ENCODE data around the gene NKAIN2.
"Not testable (repeated sequence)": the region's sequence is repeated elsewhere in the genome, so short reads cannot be mapped to it uniquely, and the experiment has no call there.

NKAIN2 gene

GRCh38 chr6:124683507-124683906, 879.8 kb downstream of the NKAIN2 start:
- Histone ChIP-seq H3K36me3 (ENCODE audit: control insufficient read depth, insufficient read depth, low read length) (no peaks in the 10 kb centered on the region), H3K27me3 (ENCODE audit: control insufficient read depth, insufficient read depth, low read length, poor library complexity, severe bottlenecking) (no peaks in the 10 kb centered on the region), H3K4me1 (ENCODE audit: control insufficient read depth, insufficient read depth, low read length) (no peaks in the 10 kb centered on the region), H3K4me3 (ENCODE audit: insufficient read depth, low read depth, low read length) (no peak overlapping the region), H3K27ac (ENCODE audit: insufficient read depth, low read depth, low read length, poor library complexity, severe bottlenecking) (no peak overlapping the region), H3K9me3 (ENCODE audit: control insufficient read depth, low read length) (no peaks in the 10 kb centered on the region)
- WGBS, 2 experiments: 60 to 61% methylated on average over 4 of the region's 4 CpGs

GRCh38 chr6:124684621-124685020, 881.0 kb downstream of the NKAIN2 start:
- H3K27ac ChIP-seq (ENCODE audit: insufficient read depth, low read depth, low read length, poor library complexity, severe bottlenecking): no peak overlapping the region
- H3K27me3 ChIP-seq (ENCODE audit: control insufficient read depth, insufficient read depth, low read length, poor library complexity, severe bottlenecking): no peaks in the 10 kb centered on the region
- no peaks in the 10 kb centered on the region for H3K9me3 ChIP-seq (ENCODE audit: control insufficient read depth, low read length)
- no peaks in the 10 kb centered on the region for H3K36me3 ChIP-seq (ENCODE audit: control insufficient read depth, insufficient read depth, low read length)
- no peak overlapping the region for H3K4me3 ChIP-seq (ENCODE audit: insufficient read depth, low read depth, low read length)
- H3K4me1 ChIP-seq (ENCODE audit: control insufficient read depth, insufficient read depth, low read length): no peaks in the 10 kb centered on the region
- WGBS, 2 experiments: 89% methylated on average over 2 of the region's 2 CpGs

GRCh38 chr6:124688369-124688768, 884.7 kb downstream of the NKAIN2 start:
- Histone ChIP-seq H3K4me3 (ENCODE audit: insufficient read depth, low read depth, low read length) (no peak overlapping the region), H3K27me3 (ENCODE audit: control insufficient read depth, insufficient read depth, low read length, poor library complexity, severe bottlenecking) (no peaks in the 10 kb centered on the region), H3K36me3 (ENCODE audit: control insufficient read depth, insufficient read depth, low read length) (no peaks in the 10 kb centered on the region), H3K9me3 (ENCODE audit: control insufficient read depth, low read length) (no peaks in the 10 kb centered on the region), H3K27ac (ENCODE audit: insufficient read depth, low read depth, low read length, poor library complexity, severe bottlenecking) (no peak overlapping the region), H3K4me1 (ENCODE audit: control insufficient read depth, insufficient read depth, low read length) (no peaks in the 10 kb centered on the region)

- no peaks in the 10 kb centered on the region for H3K4me1 ChIP-seq (ENCODE audit: control insufficient read depth, insufficient read depth, low read length)
- no peak overlapping the region for H3K4me3 ChIP-seq (ENCODE audit: insufficient read depth, low read depth, low read length)
- H3K27ac ChIP-seq (ENCODE audit: insufficient read depth, low read depth, low read length, poor library complexity, severe bottlenecking): no peak overlapping the region
- 86 to 87% methylated on average over 4 of the region's 4 CpGs for WGBS, 2 experiments
- H3K9me3 ChIP-seq (ENCODE audit: control insufficient read depth, low read length): no peaks in the 10 kb centered on the region
- H3K36me3 ChIP-seq (ENCODE audit: control insufficient read depth, insufficient read depth, low read length): no peaks in the 10 kb centered on the region
- H3K27me3 ChIP-seq (ENCODE audit: control insufficient read depth, insufficient read depth, low read length, poor library complexity, severe bottlenecking): no peaks in the 10 kb centered on the region
Measured at GRCh38 chr6:124694139-124694705, 890.6 kb downstream of the NKAIN2 start.

GRCh38 chr6:124699038-124699437, 895.4 kb downstream of the NKAIN2 start:
- H3K4me3 ChIP-seq (ENCODE audit: insufficient read depth, low read depth, low read length): no peak overlapping the region
- H3K27me3 ChIP-seq (ENCODE audit: control insufficient read depth, insufficient read depth, low read length, poor library complexity, severe bottlenecking): no peaks in the 10 kb centered on the region
- H3K36me3 ChIP-seq (ENCODE audit: control insufficient read depth, insufficient read depth, low read length): no peaks in the 10 kb centered on the region
- H3K4me1 ChIP-seq (ENCODE audit: control insufficient read depth, insufficient read depth, low read length): no peaks in the 10 kb centered on the region
- WGBS, 2 experiments: 96 to 98% methylated on average over 2 of the region's 2 CpGs
- no peaks in the 10 kb centered on the region for H3K9me3 ChIP-seq (ENCODE audit: control insufficient read depth, low read length)
- no peak overlapping the region for H3K27ac ChIP-seq (ENCODE audit: insufficient read depth, low read depth, low read length, poor library complexity, severe bottlenecking)

- Histone ChIP-seq H3K4me1 (ENCODE audit: control insufficient read depth, insufficient read depth, low read length) (no peaks in the 10 kb centered on the region), H3K36me3 (ENCODE audit: control insufficient read depth, insufficient read depth, low read length) (no peaks in the 10 kb centered on the region), H3K4me3 (ENCODE audit: insufficient read depth, low read depth, low read length) (no peak overlapping the region), H3K27me3 (ENCODE audit: control insufficient read depth, insufficient read depth, low read length, poor library complexity, severe bottlenecking) (no peaks in the 10 kb centered on the region), H3K27ac (ENCODE audit: insufficient read depth, low read depth, low read length, poor library complexity, severe bottlenecking) (no peak overlapping the region), H3K9me3 (ENCODE audit: control insufficient read depth, low read length) (no peaks in the 10 kb centered on the region)
- WGBS, 2 experiments: 87 to 94% methylated on average over 2 of the region's 2 CpGs
Measured at GRCh38 chr6:124703541-124703940, 899.9 kb downstream of the NKAIN2 start.

GRCh38 chr6:124712532-124712931, 908.9 kb downstream of the NKAIN2 start:
- H3K27me3 ChIP-seq (ENCODE audit: control insufficient read depth, insufficient read depth, low read length, poor library complexity, severe bottlenecking); H3K27ac ChIP-seq (ENCODE audit: insufficient read depth, low read depth, low read length, poor library complexity, severe bottlenecking); H3K36me3 ChIP-seq (ENCODE audit: control insufficient read depth, insufficient read depth, low read length); H3K9me3 ChIP-seq (ENCODE audit: control insufficient read depth, low read length); H3K4me3 ChIP-seq (ENCODE audit: insufficient read depth, low read depth, low read length); H3K4me1 ChIP-seq (ENCODE audit: control insufficient read depth, insufficient read depth, low read length): not testable (repeated sequence)
- WGBS, 2 experiments: 93 to 94% methylated on average over 17 of the region's 17 CpGs

GRCh38 chr6:124714728-124715127, 911.1 kb downstream of the NKAIN2 start:
- Histone ChIP-seq H3K4me3 (ENCODE audit: insufficient read depth, low read depth, low read length) (no peak overlapping the region), H3K36me3 (ENCODE audit: control insufficient read depth, insufficient read depth, low read length) (no peaks in the 10 kb centered on the region), H3K27ac (ENCODE audit: insufficient read depth, low read depth, low read length, poor library complexity, severe bottlenecking) (no peak overlapping the region), H3K27me3 (ENCODE audit: control insufficient read depth, insufficient read depth, low read length, poor library complexity, severe bottlenecking) (no peaks in the 10 kb centered on the region), H3K4me1 (ENCODE audit: control insufficient read depth, insufficient read depth, low read length) (no peaks in the 10 kb centered on the region), H3K9me3 (ENCODE audit: control insufficient read depth, low read length) (no peaks in the 10 kb centered on the region)
- 47 to 65% methylated on average over 2 of the region's 2 CpGs for WGBS, 2 experiments

GRCh38 chr6:124719913-124720312, 916.2 kb downstream of the NKAIN2 start:
- Histone ChIP-seq H3K36me3 (ENCODE audit: control insufficient read depth, insufficient read depth, low read length) (no peaks in the 10 kb centered on the region), H3K27ac (ENCODE audit: insufficient read depth, low read depth, low read length, poor library complexity, severe bottlenecking) (no peak overlapping the region), H3K9me3 (ENCODE audit: control insufficient read depth, low read length) (no peaks in the 10 kb centered on the region)

GRCh38 chr6:124721331-124721730, 917.7 kb downstream of the NKAIN2 start:
- WGBS, 2 experiments: 81 to 86% methylated on average over 7 to 9 of the region's 11 CpGs

More at GRCh38 chr6:124719913-124720312, 916.2 kb downstream of the NKAIN2 start:
- Histone ChIP-seq H3K4me1 (ENCODE audit: control insufficient read depth, insufficient read depth, low read length) (no peaks in the 10 kb centered on the region), H3K4me3 (ENCODE audit: insufficient read depth, low read depth, low read length) (no peak overlapping the region), H3K27me3 (ENCODE audit: control insufficient read depth, insufficient read depth, low read length, poor library complexity, severe bottlenecking) (no peaks in the 10 kb centered on the region)

More at GRCh38 chr6:124721331-124721730, 917.7 kb downstream of the NKAIN2 start:
- H3K27me3 ChIP-seq (ENCODE audit: control insufficient read depth, insufficient read depth, low read length, poor library complexity, severe bottlenecking): no peaks in the 10 kb centered on the region
- H3K9me3 ChIP-seq (ENCODE audit: control insufficient read depth, low read length): no peaks in the 10 kb centered on the region
- H3K4me3 ChIP-seq (ENCODE audit: insufficient read depth, low read depth, low read length): no peak overlapping the region
- H3K4me1 ChIP-seq (ENCODE audit: control insufficient read depth, insufficient read depth, low read length): no peaks in the 10 kb centered on the region
- no peaks in the 10 kb centered on the region for H3K36me3 ChIP-seq (ENCODE audit: control insufficient read depth, insufficient read depth, low read length)
- H3K27ac ChIP-seq (ENCODE audit: insufficient read depth, low read depth, low read length, poor library complexity, severe bottlenecking): no peak overlapping the region

Measured in ectodermal cell (in vitro differentiated cells).